OCI-LY1 (cell line): ENCODE data around the gene APOD.

ENCODE experiments used
- H2AFZ ChIP-seq: fragments of 200-600 bp; sonication (generic), shearing (Covaris generic); 2 replicates; pipeline ENCODE4 v1.6.0; 2014; ENCODE audit warnings: antibody characterized with exemption, mild to moderate bottlenecking, low read length
- H3F3A ChIP-seq: fragments of 200-600 bp; sonication (generic), shearing (Covaris generic); 2 replicates; pipeline ENCODE4 v1.6.0; 2014; ENCODE audit warnings: mild to moderate bottlenecking, antibody characterized with exemption, low read length, moderate library complexity; ENCODE audit not compliant: insufficient read depth
- H3K27ac ChIP-seq: fragments of 200-600 bp; sonication (generic); 2 replicates; pipeline ENCODE4 v1.5.1; 2014; ENCODE audit warnings: low read length, mixed run types, mild to moderate bottlenecking, low read depth; ENCODE audit not compliant: poor library complexity, severe bottlenecking
- H3K27me3 ChIP-seq: fragments of 200-600 bp; sonication (generic); 2 replicates; pipeline ENCODE4 v1.6.0; 2014; ENCODE audit warnings: antibody characterized with exemption, mild to moderate bottlenecking, low read length, moderate library complexity; ENCODE audit not compliant: insufficient read depth
- H3K36me3 ChIP-seq: fragments of 200-600 bp; sonication (generic); 2 replicates; pipeline ENCODE4 v1.6.1; 2014; ENCODE audit warnings: mild to moderate bottlenecking, antibody characterized with exemption, low read length, moderate library complexity, mixed read lengths; ENCODE audit not compliant: insufficient read depth
- H3K4me1 ChIP-seq: fragments of 200-600 bp; sonication (generic); 2 replicates; pipeline ENCODE4 v1.5.1; 2014; ENCODE audit warnings: mild to moderate bottlenecking, low read length, moderate library complexity; ENCODE audit not compliant: insufficient read depth, severe bottlenecking
- H3K4me2 ChIP-seq: fragments of 200-600 bp; sonication (generic), shearing (Covaris generic); 2 replicates; pipeline ENCODE4 v1.6.1; 2014; ENCODE audit warnings: low read length
- H3K4me3 ChIP-seq: fragments of 200-600 bp; sonication (generic); 2 replicates; pipeline ENCODE4 v1.5.1; 2014; ENCODE audit warnings: low read length, low read depth, mild to moderate bottlenecking, mixed read lengths; ENCODE audit not compliant: poor library complexity, severe bottlenecking
- H3K79me2 ChIP-seq: fragments of 200-600 bp; shearing (Covaris generic); 2 replicates; pipeline ENCODE4 v1.6.1; 2016; ENCODE audit warnings: mixed run types, low read length, mixed read lengths; ENCODE audit not compliant: insufficient read depth
- H3K9ac ChIP-seq: fragments of 200-600 bp; sonication (generic), shearing (Covaris generic); 2 replicates; pipeline ENCODE4 v1.6.1; 2014; ENCODE audit warnings: mild to moderate bottlenecking, low read length, mixed read lengths
- H3K9me2 ChIP-seq: fragments of 200-600 bp; sonication (generic), shearing (Covaris generic); 2 replicates; pipeline ENCODE4 v1.6.1; 2014; ENCODE audit warnings: low read depth, mild to moderate bottlenecking, low read length, mixed read lengths
- H3K9me3 ChIP-seq: fragments of 200-600 bp; shearing (Covaris generic); 2 replicates; pipeline ENCODE4 v1.6.1; 2014; ENCODE audit warnings: low read length, mixed read lengths
- H4K20me1 ChIP-seq: fragments of 200-600 bp; sonication (generic), shearing (Covaris generic); 2 replicates; pipeline ENCODE4 v1.6.0; 2016; ENCODE audit warnings: mild to moderate bottlenecking, low read length; ENCODE audit not compliant: insufficient read depth
- EZH2 ChIP-seq: fragments of 200-600 bp; sonication (generic), shearing (Covaris generic); IDR thresholded peaks from 2 replicates; pipeline ENCODE4 v1.8.0; 2017; ENCODE audit warnings: borderline replicate concordance, mixed run types, mild to moderate bottlenecking, antibody characterized with exemption, low read length, moderate library complexity, mixed read lengths
- TF ChIP-seq, protein P1 (sequence below): fragments of 200-600 bp; sonication (generic), shearing (Covaris generic); IDR thresholded peaks from 2 replicates; pipeline ENCODE4 v1.5.1; 2017; ENCODE audit warnings: mild to moderate bottlenecking, antibody characterized with exemption, low read length, moderate library complexity, mixed read lengths

APOD gene

DNA sequence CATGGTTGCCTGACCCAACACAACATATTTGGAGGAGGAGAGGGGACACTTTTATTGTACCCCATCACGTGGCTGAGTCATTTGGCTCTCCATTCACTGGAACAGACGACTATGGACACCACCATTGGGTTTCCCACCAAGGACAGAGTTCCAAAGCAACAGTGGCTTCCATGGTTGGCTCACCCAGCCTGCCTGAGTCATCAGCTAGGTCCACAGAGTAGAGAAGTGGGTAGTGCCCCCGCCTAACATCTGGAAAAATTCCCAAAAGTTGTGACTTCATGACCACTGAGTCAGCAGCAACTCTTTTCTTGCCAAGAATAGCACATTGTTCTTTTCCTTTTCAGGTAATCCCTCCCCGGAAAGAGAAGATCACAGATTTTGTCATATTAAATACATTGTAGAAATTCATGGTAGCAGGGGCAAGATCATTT lies 37.6 kb downstream of the APOD start:
- H4K20me1 ChIP-seq, result no peaks in the 10 kb centered on the region
- no peaks in the 10 kb centered on the region for H3K9me3 ChIP-seq
- H3K79me2 ChIP-seq, result no peaks in the 10 kb centered on the region
- H3F3A ChIP-seq, result no peaks in the 10 kb centered on the region
- H3K9me2 ChIP-seq, result no peaks in the 10 kb centered on the region
- H3K4me3 ChIP-seq, result no peak overlapping the region
- no peak overlapping the region for H3K9ac ChIP-seq
- H3K4me1 ChIP-seq, result peaks cover 35% of the 10 kb centered on the region
- no peaks in the 10 kb centered on the region for H3K36me3 ChIP-seq
- no peak overlapping the region for H3K4me2 ChIP-seq
- peaks cover 8% of the 10 kb centered on the region for H3K27me3 ChIP-seq
- H2AFZ ChIP-seq, result no peak overlapping the region
- TF ChIP-seq, protein P1, sequence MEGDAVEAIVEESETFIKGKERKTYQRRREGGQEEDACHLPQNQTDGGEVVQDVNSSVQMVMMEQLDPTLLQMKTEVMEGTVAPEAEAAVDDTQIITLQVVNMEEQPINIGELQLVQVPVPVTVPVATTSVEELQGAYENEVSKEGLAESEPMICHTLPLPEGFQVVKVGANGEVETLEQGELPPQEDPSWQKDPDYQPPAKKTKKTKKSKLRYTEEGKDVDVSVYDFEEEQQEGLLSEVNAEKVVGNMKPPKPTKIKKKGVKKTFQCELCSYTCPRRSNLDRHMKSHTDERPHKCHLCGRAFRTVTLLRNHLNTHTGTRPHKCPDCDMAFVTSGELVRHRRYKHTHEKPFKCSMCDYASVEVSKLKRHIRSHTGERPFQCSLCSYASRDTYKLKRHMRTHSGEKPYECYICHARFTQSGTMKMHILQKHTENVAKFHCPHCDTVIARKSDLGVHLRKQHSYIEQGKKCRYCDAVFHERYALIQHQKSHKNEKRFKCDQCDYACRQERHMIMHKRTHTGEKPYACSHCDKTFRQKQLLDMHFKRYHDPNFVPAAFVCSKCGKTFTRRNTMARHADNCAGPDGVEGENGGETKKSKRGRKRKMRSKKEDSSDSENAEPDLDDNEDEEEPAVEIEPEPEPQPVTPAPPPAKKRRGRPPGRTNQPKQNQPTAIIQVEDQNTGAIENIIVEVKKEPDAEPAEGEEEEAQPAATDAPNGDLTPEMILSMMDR, result no peak
- TF ChIP-seq EZH2, result no peak
- H3K27ac ChIP-seq, result no peak overlapping the region

DNA sequence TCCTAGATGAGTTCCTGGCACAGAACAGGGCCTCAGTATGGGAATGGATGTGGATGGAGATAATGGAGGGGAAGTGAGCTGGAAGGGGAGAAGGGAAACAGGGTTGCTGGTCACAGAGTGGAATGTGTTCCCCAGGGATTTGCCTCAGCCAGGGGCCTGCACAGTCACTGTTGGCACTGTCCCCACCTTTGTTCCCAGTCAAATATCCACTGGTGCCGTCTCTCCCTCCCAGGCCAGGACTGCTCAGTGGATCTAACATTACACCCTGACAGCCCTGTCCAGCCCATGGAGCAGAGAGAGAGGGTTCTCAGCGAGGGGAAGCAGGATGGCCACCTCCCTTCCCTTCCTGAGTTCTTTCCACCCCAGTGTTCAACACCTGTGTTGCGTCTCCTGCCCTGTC lies 39.1 kb downstream of the APOD start:
- Histone ChIP-seq H3K4me1 (peaks cover 35% of the 10 kb centered on the region), H3K27ac (no peak overlapping the region), H3K9me3 (no peaks in the 10 kb centered on the region), H4K20me1 (no peaks in the 10 kb centered on the region), H3K27me3 (peaks cover 8% of the 10 kb centered on the region), H3K9me2 (no peaks in the 10 kb centered on the region), H3K36me3 (no peaks in the 10 kb centered on the region), H3K4me3 (no peak overlapping the region), H3K4me2 (no peak overlapping the region), H3F3A (no peaks in the 10 kb centered on the region), H3K9ac (no peak overlapping the region), H3K79me2 (no peaks in the 10 kb centered on the region; the same call in 1 of the 2 replicates), H2AFZ (no peak overlapping the region)
- TF ChIP-seq, protein P1, result no peak
- no peak for TF ChIP-seq EZH2

DNA sequence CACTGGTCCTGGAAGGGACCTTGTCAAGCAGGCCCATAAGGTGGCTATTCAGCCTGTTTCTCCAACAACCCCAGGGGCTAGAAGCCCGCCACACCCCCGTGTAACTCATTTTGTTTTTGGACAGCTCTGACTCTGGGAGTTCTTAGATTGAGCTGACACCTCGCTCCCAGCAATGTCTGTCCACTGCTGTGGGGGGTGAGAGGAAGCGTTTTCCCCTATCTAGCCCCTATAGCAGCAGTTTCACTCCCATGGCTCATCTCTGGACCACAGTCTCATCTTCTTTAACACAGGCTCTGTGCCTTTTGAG lies 39.6 kb downstream of the APOD start:
- Histone ChIP-seq H3F3A (no peaks in the 10 kb centered on the region), H2AFZ (no peak overlapping the region), H3K9me3 (no peaks in the 10 kb centered on the region), H3K9ac (no peak overlapping the region), H3K4me1 (peaks cover 38% of the 10 kb centered on the region), H3K4me2 (peak overlapping the region; percentile 81; the same call in 1 of the 2 replicates), H3K4me3 (no peak overlapping the region), H3K79me2 (no peaks in the 10 kb centered on the region; the same call in 1 of the 2 replicates), H4K20me1 (no peaks in the 10 kb centered on the region), H3K27ac (no peak overlapping the region), H3K9me2 (no peaks in the 10 kb centered on the region), H3K27me3 (peaks cover 8% of the 10 kb centered on the region), H3K36me3 (no peaks in the 10 kb centered on the region)
- TF ChIP-seq, protein P1, result no peak
- TF ChIP-seq EZH2, result no peak
